HepG2 (cell line): ENCODE results near the gene EDN2. TPM values are rescaled to one million over a fixed set of nuclear protein-coding genes. Genes with fewer than 3 reads are reported as not detected.

Experiments used
- AHDC1 ChIP-seq: sonication (generic); formaldehyde crosslinking; IDR thresholded peaks from 2 replicates; pipeline ENCODE4 v1.5.1; 2020; ENCODE audit warnings: mild to moderate bottlenecking, missing genetic modification reagents, borderline replicate concordance
- SKIL ChIP-seq: sonication (generic); formaldehyde crosslinking; IDR thresholded peaks from 2 replicates; pipeline ENCODE4 v1.8.0; 2022; ENCODE audit warnings: missing genetic modification reagents, mild to moderate bottlenecking, moderate library complexity, borderline replicate concordance
- SNAPC4 ChIP-seq: sonication (generic); formaldehyde crosslinking; IDR thresholded peaks from 2 replicates; pipeline ENCODE4 v1.4.0; 2020; ENCODE audit warnings: mild to moderate bottlenecking, missing genetic modification reagents
- SP140L ChIP-seq: sonication (generic); formaldehyde crosslinking; IDR thresholded peaks from 2 replicates; pipeline ENCODE4 v1.4.0; 2020; ENCODE audit warnings: missing genetic modification reagents, borderline replicate concordance
- ZNF276 ChIP-seq: sonication (generic); formaldehyde crosslinking; IDR thresholded peaks from 2 replicates; pipeline ENCODE4 v1.4.0; 2020; ENCODE audit warnings: mild to moderate bottlenecking, low read depth, missing genetic modification reagents
- ZNF292 ChIP-seq: sonication (generic); formaldehyde crosslinking; IDR thresholded peaks from 2 replicates; pipeline ENCODE4 v1.8.1; 2022; ENCODE audit warnings: mild to moderate bottlenecking, low read depth, missing genetic modification reagents, borderline replicate concordance
- ZNF570 ChIP-seq: sonication (generic); formaldehyde crosslinking; IDR thresholded peaks from 2 replicates; pipeline ENCODE4 v1.4.0; 2020; ENCODE audit warnings: mild to moderate bottlenecking, missing genetic modification reagents, borderline replicate concordance
- ZNF572 ChIP-seq: sonication (generic); formaldehyde crosslinking; IDR thresholded peaks from 2 replicates; pipeline ENCODE4 v1.5.1; 2020; ENCODE audit warnings: mild to moderate bottlenecking, missing genetic modification reagents
- ZNF576 ChIP-seq: sonication (generic); formaldehyde crosslinking; IDR thresholded peaks from 2 replicates; pipeline ENCODE4 v1.4.0; 2020; ENCODE audit warnings: mild to moderate bottlenecking, missing genetic modification reagents
- ZNF674 ChIP-seq: sonication (generic); formaldehyde crosslinking; IDR thresholded peaks from 2 replicates; pipeline ENCODE4 v1.5.0; 2020; ENCODE audit warnings: low read depth, mild to moderate bottlenecking, missing genetic modification reagents
- ZNF781 ChIP-seq: sonication (generic); formaldehyde crosslinking; IDR thresholded peaks from 2 replicates; pipeline ENCODE4 v1.5.1; 2020; ENCODE audit warnings: borderline replicate concordance, mild to moderate bottlenecking, missing genetic modification reagents; ENCODE audit errors: not compliant biosample characterization
- polyA plus RNA-seq, 8 experiments: library from polyadenylated mRNA; depleted of rRNA in 3 of 8; stranded (reverse) in 7 of 8; unstranded in 1 of 8; fragments of >200 nt; fragmentation: Illumina TruSeq in 4 of 8; extraction: Trizol in 4 of 8; gene quantifications; 2 replicates each; pipeline versions ENCODE4 v1.2.1 to v1.2.3, GENCODE V29; 2011 to 2016; ENCODE audit warnings: low read depth in 4 of 8, missing spikeins in 1 of 8, mixed read lengths in 1 of 8; ENCODE audit not compliant: insufficient read depth in 1 of 8
- total RNA-seq, 5 experiments: library from RNA; depleted of rRNA; stranded (reverse); fragments of >200 nt; fragmentation: Illumina TruSeq; extraction: Trizol; gene quantifications; 2 replicates each; pipeline ENCODE4 v1.2.3, GENCODE V29; 2016; ENCODE audit warnings: low read depth in 1 of 5

Gene EDN2
- total and polyA plus RNA-seq, 2 of the 13 experiments (the other 11 are each of a cell fraction or from before 2014, with no cell fraction given), result not detected

- TF ChIP-seq SKIL (CRISPR knock-in tag), result no peak
- no peak for TF ChIP-seq ZNF781 (CRISPR knock-in tag)
- TF ChIP-seq SNAPC4 (CRISPR knock-in tag), result no peak
- no peak for TF ChIP-seq ZNF570 (CRISPR knock-in tag)
- no peak for TF ChIP-seq SP140L (CRISPR knock-in tag)
- no peak for TF ChIP-seq ZNF292 (CRISPR knock-in tag)
- no peak for TF ChIP-seq AHDC1 (CRISPR knock-in tag)
- TF ChIP-seq ZNF572 (CRISPR knock-in tag), result no peak
- no peak for TF ChIP-seq ZNF674
- TF ChIP-seq ZNF276 (CRISPR knock-in tag), result no peak
- no peak for TF ChIP-seq ZNF576
These were observed 40.2 kb downstream of the EDN2 start (continued) for GRCh38 chr1:41444246-41444645.
